Right lobe of liver (tissue), 4 donors: ENCODE measurements around the gene NFIB.

ENCODE experiments used
- POLR2A ChIP-seq: fragments of 450-650 bp; IDR thresholded peaks from one replicate; pipeline ENCODE4 v1.6.1; 2017; ENCODE audit warnings: antibody characterized with exemption, mild to moderate bottlenecking
- TF ChIP-seq, protein P1 (sequence below), 4 donors: fragments of 200-600 bp in 3 of 4; fragments of 450-650 bp in 1 of 4; IDR thresholded peaks; one replicate each; pipeline versions ENCODE4 v1.5.1 to v1.8.0; 2016 to 2022; ENCODE audit warnings: antibody characterized with exemption in 4 of 4, mild to moderate bottlenecking in 2 of 4
- donor health status: DM: no; HTN: no; CAD: no.
- donor health status: DM: no; HTN: no; CAD: no.
- donor health status: DM: no; HTN: yes; CAD: no.

DNA sequence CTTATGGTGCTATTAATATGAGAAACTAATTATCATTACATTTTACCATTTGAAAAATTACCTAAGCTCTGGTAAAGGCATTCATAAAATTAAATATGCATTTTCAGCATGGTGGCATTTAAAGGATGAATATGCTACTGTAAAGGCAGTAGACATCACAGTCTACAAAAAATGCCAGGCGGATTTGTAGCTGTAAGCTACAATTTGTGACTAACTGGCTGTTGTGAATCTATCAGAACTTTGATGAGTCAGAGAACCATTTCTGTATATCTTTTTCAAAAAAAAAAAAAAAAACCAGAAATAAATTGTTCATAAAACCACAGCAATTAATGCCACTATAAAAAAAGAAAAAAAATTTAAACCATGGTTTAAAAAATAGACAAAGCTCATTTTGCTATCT is 186.3 kb downstream of the NFIB start:
- TF ChIP-seq, protein P1, sequence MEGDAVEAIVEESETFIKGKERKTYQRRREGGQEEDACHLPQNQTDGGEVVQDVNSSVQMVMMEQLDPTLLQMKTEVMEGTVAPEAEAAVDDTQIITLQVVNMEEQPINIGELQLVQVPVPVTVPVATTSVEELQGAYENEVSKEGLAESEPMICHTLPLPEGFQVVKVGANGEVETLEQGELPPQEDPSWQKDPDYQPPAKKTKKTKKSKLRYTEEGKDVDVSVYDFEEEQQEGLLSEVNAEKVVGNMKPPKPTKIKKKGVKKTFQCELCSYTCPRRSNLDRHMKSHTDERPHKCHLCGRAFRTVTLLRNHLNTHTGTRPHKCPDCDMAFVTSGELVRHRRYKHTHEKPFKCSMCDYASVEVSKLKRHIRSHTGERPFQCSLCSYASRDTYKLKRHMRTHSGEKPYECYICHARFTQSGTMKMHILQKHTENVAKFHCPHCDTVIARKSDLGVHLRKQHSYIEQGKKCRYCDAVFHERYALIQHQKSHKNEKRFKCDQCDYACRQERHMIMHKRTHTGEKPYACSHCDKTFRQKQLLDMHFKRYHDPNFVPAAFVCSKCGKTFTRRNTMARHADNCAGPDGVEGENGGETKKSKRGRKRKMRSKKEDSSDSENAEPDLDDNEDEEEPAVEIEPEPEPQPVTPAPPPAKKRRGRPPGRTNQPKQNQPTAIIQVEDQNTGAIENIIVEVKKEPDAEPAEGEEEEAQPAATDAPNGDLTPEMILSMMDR (IDR thresholded peaks at IDR 0.05) = no peak
- TF ChIP-seq POLR2A = no peak
